Prostate gland (tissue), 2 donors: ENCODE measurements around the gene FRMPD4.

Source experiments
- POLR2A ChIP-seq: fragments of 450-650 bp; IDR thresholded peaks from one replicate; pipeline ENCODE4 v1.6.1; 2016; ENCODE audit warnings: antibody characterized with exemption, mild to moderate bottlenecking
- TF ChIP-seq, protein P1 (sequence below), 4 experiments: fragments of 200-600 bp in 2 of 4; fragments of 450-650 bp in 2 of 4; sonication (generic) in 2 of 4; IDR thresholded peaks; 1 replicate in 3 of 4; 2 replicates in 1 of 4; pipeline ENCODE4 v1.5.1; 2016 to 2019; ENCODE audit warnings: antibody characterized with exemption in 4 of 4, mild to moderate bottlenecking in 2 of 4, moderate library complexity in 2 of 4

DNA sequence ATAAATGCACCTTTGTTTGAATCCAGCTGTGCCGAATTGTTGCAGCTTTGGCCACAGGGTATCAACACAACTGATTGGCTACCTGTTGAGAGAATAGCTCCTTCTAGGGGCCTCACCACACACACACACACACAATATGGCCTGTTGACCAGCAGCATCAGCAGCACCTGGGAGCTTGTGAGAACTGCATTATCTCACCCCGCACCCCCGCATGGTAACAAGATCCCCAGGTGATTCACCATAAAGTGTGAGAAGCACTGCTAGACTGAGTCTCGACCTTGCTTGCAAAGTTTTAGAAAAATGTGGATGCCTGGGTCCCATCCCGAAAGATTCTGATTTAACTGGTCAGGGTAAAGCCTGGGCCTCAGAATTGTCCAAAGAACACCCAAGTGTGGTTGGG lies 476.0 kb downstream of the FRMPD4 start:
- TF ChIP-seq, protein P1, sequence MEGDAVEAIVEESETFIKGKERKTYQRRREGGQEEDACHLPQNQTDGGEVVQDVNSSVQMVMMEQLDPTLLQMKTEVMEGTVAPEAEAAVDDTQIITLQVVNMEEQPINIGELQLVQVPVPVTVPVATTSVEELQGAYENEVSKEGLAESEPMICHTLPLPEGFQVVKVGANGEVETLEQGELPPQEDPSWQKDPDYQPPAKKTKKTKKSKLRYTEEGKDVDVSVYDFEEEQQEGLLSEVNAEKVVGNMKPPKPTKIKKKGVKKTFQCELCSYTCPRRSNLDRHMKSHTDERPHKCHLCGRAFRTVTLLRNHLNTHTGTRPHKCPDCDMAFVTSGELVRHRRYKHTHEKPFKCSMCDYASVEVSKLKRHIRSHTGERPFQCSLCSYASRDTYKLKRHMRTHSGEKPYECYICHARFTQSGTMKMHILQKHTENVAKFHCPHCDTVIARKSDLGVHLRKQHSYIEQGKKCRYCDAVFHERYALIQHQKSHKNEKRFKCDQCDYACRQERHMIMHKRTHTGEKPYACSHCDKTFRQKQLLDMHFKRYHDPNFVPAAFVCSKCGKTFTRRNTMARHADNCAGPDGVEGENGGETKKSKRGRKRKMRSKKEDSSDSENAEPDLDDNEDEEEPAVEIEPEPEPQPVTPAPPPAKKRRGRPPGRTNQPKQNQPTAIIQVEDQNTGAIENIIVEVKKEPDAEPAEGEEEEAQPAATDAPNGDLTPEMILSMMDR (IDR thresholded peaks at IDR 0.05), result no peak
- TF ChIP-seq POLR2A, result no peak
